SK-N-SH (cell line): ENCODE data around the gene MFAP3L.

Source experiments
- EZH2phosphoT487 ChIP-seq: fragments of 200-600 bp; sonication (generic); IDR thresholded peaks from 2 replicates; pipeline ENCODE4 v1.6.1; 2017; ENCODE audit warnings: low read depth, mixed run types, mild to moderate bottlenecking, antibody characterized with exemption, moderate library complexity, borderline replicate concordance
- FOSL2 ChIP-seq: IDR thresholded peaks from 2 replicates; pipeline ENCODE4 v1.4.0; 2012; ENCODE audit warnings: low read depth, mild to moderate bottlenecking, moderate library complexity, borderline replicate concordance
- JUND ChIP-seq: IDR thresholded peaks from 2 replicates; pipeline ENCODE4 v1.4.0; 2012
- RFX5 ChIP-seq: IDR thresholded peaks from 2 replicates; pipeline ENCODE4 v1.6.1; 2012; ENCODE audit warnings: mild to moderate bottlenecking, improper control_type of control experiment, low read length
- TAF1 ChIP-seq: IDR thresholded peaks from 2 replicates; pipeline ENCODE4 v1.6.1; 2012; ENCODE audit warnings: low read depth, mild to moderate bottlenecking, low read length, moderate library complexity, borderline replicate concordance

GRCh38 chr4:170025523-170026252, 507 bp downstream of the MFAP3L start:
- no peak for TF ChIP-seq JUND
- no peak for TF ChIP-seq FOSL2
- TF ChIP-seq EZH2phosphoT487: no peak
- 0 out of 2 replicates have a peak, but pooled peaks have one; percentile 4 for TF ChIP-seq TAF1
- no peak for TF ChIP-seq RFX5
